GM12878 (cell line): ENCODE measurements around the gene C1QTNF3. TPM values are rescaled to one million over a fixed set of nuclear protein-coding genes. Genes with fewer than 3 reads are reported as not detected.

Experiments used
- ATAC-seq: fragments of 200-7000 bp; cut with Tn5 transposase; 3 replicates; pipeline ENCODE4 v1.9.1; 2020; ENCODE audit warnings: mild to moderate bottlenecking, moderate library complexity
- BruUV-seq: library from RNA; stranded (reverse); fragments of 400-500 nt; replicated peaks from 2 replicates; lab custom pipeline; 2021; lab: Mats Ljungman, UMichigan
- CTCF ChIA-PET: fragments of 300-600 bp; sonication (Branson Sonifier 250); formaldehyde crosslinking; extraction: SDS; loops from one replicate; lab custom pipeline; 2021; ENCODE audit warnings: inconsistent platforms; lab: Yijun Ruan, JAX
- POLR2A ChIA-PET: fragments of 350-600 bp; formaldehyde crosslinking; extraction: SDS; loops from one replicate; lab custom pipeline; 2021; ENCODE audit warnings: inconsistent platforms; lab: Charles Lee
- RAD21 ChIA-PET: fragments of 300-600 bp; sonication (Branson Sonifier 250); formaldehyde crosslinking; loops from one replicate; lab custom pipeline; 2023; ENCODE audit warnings: antibody characterized with exemption; ENCODE audit not compliant: unreplicated experiment; lab: Charles Lee
- SMC1A ChIA-PET: fragments of 300-600 bp; sonication (Branson Sonifier 250); formaldehyde crosslinking; loops from one replicate; lab custom pipeline; 2023; ENCODE audit not compliant: unreplicated experiment, uncharacterized antibody; lab: Charles Lee
- DNase-seq: peaks from one replicate; pipeline ENCODE4 v3.0.0-alpha.2; 2011; ENCODE audit warnings: low read depth, low spot score
- FAIRE-seq: peaks from 3 replicates; lab custom pipeline; 2011; peaks lifted over from hg19 to GRCh38; lab: Jason Lieb, UNC
- H2AFZ ChIP-seq: 2 replicates; pipeline ENCODE4 v1.6.0; 2011; ENCODE audit warnings: low read depth, low read length, control low read depth; ENCODE audit not compliant: control insufficient read depth
- H3K27ac ChIP-seq: 2 replicates; pipeline ENCODE4 v1.5.1; 2011; ENCODE audit warnings: control low read depth; ENCODE audit not compliant: control insufficient read depth, insufficient read depth
- H3K27me3 ChIP-seq, 2 experiments: replicated peaks in 1 of 2; 2 replicates each; pipeline versions ENCODE4 v1.6.0 to v1.6.1; 2011; ENCODE audit warnings: low read length in 1 of 2; ENCODE audit not compliant: control insufficient read depth in 2 of 2, insufficient read depth in 2 of 2
- H3K36me3 ChIP-seq, 2 experiments: 2 replicates each; pipeline ENCODE4 v1.5.1; 2011; ENCODE audit warnings: low read length in 1 of 2; ENCODE audit not compliant: control insufficient read depth in 2 of 2, insufficient read depth in 2 of 2
- H3K4me1 ChIP-seq: 2 replicates; pipeline ENCODE4 v1.6.1; 2011; ENCODE audit warnings: mild to moderate bottlenecking, low read length, moderate library complexity, mixed read lengths; ENCODE audit not compliant: control insufficient read depth, insufficient read depth
- H3K4me2 ChIP-seq: 2 replicates; pipeline ENCODE4 v1.6.0; 2011; ENCODE audit warnings: control low read depth; ENCODE audit not compliant: control insufficient read depth, insufficient read depth
- H3K4me3 ChIP-seq: fragments of 200-600 bp; sonication (generic); 2 replicates; pipeline ENCODE4 v1.5.1; 2016
- H3K79me2 ChIP-seq: 2 replicates; pipeline ENCODE4 v1.6.0; 2011; ENCODE audit warnings: low read length; ENCODE audit not compliant: control insufficient read depth, insufficient read depth
- H3K9ac ChIP-seq: 2 replicates; pipeline ENCODE4 v1.8.0; 2011; ENCODE audit warnings: low read length, control low read depth, mixed read lengths; ENCODE audit not compliant: control insufficient read depth, insufficient read depth
- H3K9me3 ChIP-seq: replicated peaks from 3 replicates; pipeline ENCODE4 v1.5.1; 2011; ENCODE audit warnings: mild to moderate bottlenecking, low read length; ENCODE audit not compliant: control insufficient read depth, insufficient read depth
- H4K20me1 ChIP-seq: 2 replicates; pipeline ENCODE4 v1.6.0; 2011; ENCODE audit not compliant: control insufficient read depth, insufficient read depth
- ATF3 ChIP-seq: IDR thresholded peaks from 2 replicates; pipeline ENCODE4 v1.6.1; 2011; ENCODE audit warnings: low read depth, mild to moderate bottlenecking, low read length, moderate library complexity, borderline replicate concordance; ENCODE audit errors: extremely low read depth
- BRCA1 ChIP-seq: IDR thresholded peaks from 2 replicates; pipeline ENCODE4 v1.6.1; 2011; ENCODE audit warnings: low read depth, low read length, improper control_type of control experiment
- E4F1 ChIP-seq: fragments of 450-650 bp; IDR thresholded peaks from 2 replicates; pipeline ENCODE4 v1.6.1; 2018; ENCODE audit warnings: borderline replicate concordance, mild to moderate bottlenecking; ENCODE audit not compliant: partially characterized antibody
- GATAD2B ChIP-seq: fragments of 450-650 bp; conservative IDR thresholded peaks from 2 replicates; pipeline ENCODE4 v1.6.1; 2017; ENCODE audit warnings: low read depth, mild to moderate bottlenecking, moderate library complexity
- JUNB ChIP-seq: IDR thresholded peaks from 2 replicates; pipeline ENCODE4 v1.6.1; 2016; ENCODE audit warnings: antibody characterized with exemption, mild to moderate bottlenecking
- MEF2B ChIP-seq: fragments of 450-650 bp; IDR thresholded peaks from 2 replicates; pipeline ENCODE4 v1.6.1; 2018; ENCODE audit warnings: mild to moderate bottlenecking, moderate library complexity; ENCODE audit not compliant: partially characterized antibody, poor library complexity, severe bottlenecking
- MXI1 ChIP-seq: fragments of 150-350 bp; IDR thresholded peaks from 2 replicates; pipeline ENCODE4 v1.6.1; 2011; ENCODE audit warnings: low read depth, mild to moderate bottlenecking, inconsistent platforms, low read length, improper control_type of control experiment
- RBBP5 ChIP-seq: fragments of 200-600 bp; sonication (generic); conservative IDR thresholded peaks from 2 replicates; pipeline ENCODE4 v1.6.1; 2016
- STAT1 ChIP-seq: fragments of 450-650 bp; conservative IDR thresholded peaks from 2 replicates; pipeline ENCODE4 v1.6.1; 2014; ENCODE audit warnings: antibody characterized with exemption, mild to moderate bottlenecking
- ZBTB33 ChIP-seq: fragments of 450-650 bp; IDR thresholded peaks from 2 replicates; pipeline ENCODE4 v1.6.1; 2017; ENCODE audit warnings: mild to moderate bottlenecking
- ZNF217 ChIP-seq: fragments of 450-650 bp; IDR thresholded peaks from 2 replicates; pipeline ENCODE4 v1.6.1; 2017; ENCODE audit warnings: antibody characterized with exemption, mild to moderate bottlenecking
- WGBS: methylation state at CpG from one replicate; pipeline ENCODE4 v1.1.6; 2016; ENCODE audit warnings: low lambda C conversion rate; ENCODE audit not compliant: insufficient replicate concordance, insufficient coverage; ENCODE audit errors: missing lambda C conversion rate; 5-methylcytosine and 5-hydroxymethylcytosine counted together
- in situ Hi-C: fragments of 300-500 bp; cut with MboI; formaldehyde crosslinking; loops from 9 replicates; pipeline ENCODE4 v1.14.3; 2018; ENCODE audit warnings: mixed read lengths
- intact Hi-C: fragments of 100-400 bp; cut with micrococcal nuclease; formaldehyde crosslinking; loops from one replicate; pipeline ENCODE4 v1.14.2; 2022; ENCODE audit not compliant: unreplicated experiment
- polyA plus RNA-seq, 11 experiments: library from polyadenylated mRNA; depleted of rRNA in 4 of 11; unstranded in 6 of 11; stranded (reverse) in 5 of 11; fragments of >200 nt; fragmentation: Nextera tagmentation in 4 of 11; fragmentation: Illumina TruSeq in 1 of 11; extraction: Ambion mirVana in 4 of 11; extraction: Trizol in 1 of 11; gene quantifications; 1 replicate in 1 of 11; 2 replicates in 10 of 11; pipeline versions ENCODE4 v1.2.1 to v1.2.3, GENCODE V29; 2011 to 2016; ENCODE audit warnings: inconsistent platforms in 2 of 11, missing spikeins in 2 of 11, low read depth in 1 of 11
- total RNA-seq, 4 experiments: library from RNA; depleted of rRNA in 3 of 4; stranded (reverse); fragments of >200 nt in 3 of 4; fragmentation: Illumina TruSeq in 1 of 4; extraction: Trizol in 1 of 4; gene quantifications; 2 replicates each; pipeline versions ENCODE4 v1.2.1 to v1.2.3, GENCODE V29; 2013 to 2021

C1QTNF3 gene
- total and polyA plus RNA-seq, 10 of the 15 experiments (the other 5 are each of a cell fraction or from before 2014, with no cell fraction given) = 0.39 to 6.3 (median 1.3) TPM

- TF ChIP-seq E4F1 = no peak
- no peak for TF ChIP-seq MXI1
- TF ChIP-seq RBBP5 = no peak
- TF ChIP-seq ATF3 = no peak
Observed at GRCh38 chr5:34034534-34035327, 8.3 kb downstream of the C1QTNF3 start (continued).

- H3K79me2 ChIP-seq = no peaks in the 10 kb centered on the region
- peaks cover 3% of the 10 kb centered on the region; the same call in 1 of the 2 replicates for H3K4me1 ChIP-seq
- intact Hi-C loops = no loop called here
- H3K27me3 ChIP-seq = no peaks in the 10 kb centered on the region
- no peak overlapping the region for H3K27ac ChIP-seq
- H2AFZ ChIP-seq = no peak overlapping the region
- SMC1A ChIA-PET = interaction anchor here (0.9 to 1.6 kb wide), 6 partner anchors 8 to 48 kb away, joined by 3 to 5 read pairs (median 3); no protein-coding TSS in a partner anchor
- WGBS = 79% methylated on average over 3 of the region's 3 CpGs
- no peaks in the 10 kb centered on the region for H4K20me1 ChIP-seq
- POLR2A ChIA-PET = interaction anchor here (1.7 kb wide), 1 partner anchor 11 kb away, joined by 4 read pairs; the partner anchor contains the start of gene C1QTNF3
- H3K9me3 ChIP-seq = no peaks in the 10 kb centered on the region
- no peak for DNase-seq
- H3K36me3 ChIP-seq = no peaks in the 10 kb centered on the region
- ATAC-seq = no peak; the same call in 2 of the 3 replicates
- RAD21 ChIA-PET = interaction anchor here (1.4 kb wide), 1 partner anchor 24 kb away, joined by 3 read pairs; the partner anchor contains the start of gene AMACR
- no peak for FAIRE-seq
- BruUV-seq = no TSS peak
- no peak overlapping the region for H3K4me3 ChIP-seq
- no peak overlapping the region; the same call in 1 of the 2 replicates for H3K4me2 ChIP-seq
- in situ Hi-C loops = no loop called here
- H3K9ac ChIP-seq = no peak overlapping the region
- CTCF ChIA-PET = interaction anchor here (0.8 kb wide), 1 partner anchor 13 kb away, joined by 3 read pairs; no protein-coding TSS in a partner anchor
- TF ChIP-seq ZBTB33 = no peak
- peak; percentile 43 for TF ChIP-seq JUNB
- TF ChIP-seq ZNF217 = no peak
- no peak for TF ChIP-seq STAT1
- TF ChIP-seq BRCA1 = no peak
- TF ChIP-seq E4F1 = no peak
- TF ChIP-seq GATAD2B = no peak
- peak; percentile 59 for TF ChIP-seq MEF2B
Observed at GRCh38 chr5:34031966-34032365, 11.0 kb downstream of the C1QTNF3 start.
